K562 (cell line): ENCODE data around the gene DPRX. TPM values are rescaled to one million over a fixed set of nuclear protein-coding genes. Genes with fewer than 3 reads are reported as not detected.

Experiments
- ATAC-seq: fragments of 200-7000 bp; cut with Tn5 transposase; 3 replicates; pipeline ENCODE4 v1.9.1; 2020; ENCODE audit warnings: moderate library complexity
- BruUV-seq: library from RNA; stranded (reverse); fragments of 400-500 nt; replicated peaks from 2 replicates; lab custom pipeline; 2021; lab: Mats Ljungman, UMichigan
- CTCF ChIA-PET: fragments of 300-600 bp; formaldehyde crosslinking; extraction: SDS; loops from one replicate; lab custom pipeline; 2021; ENCODE audit warnings: low intra/inter-chr PET ratio; lab: Yijun Ruan, JAX
- POLR2A ChIA-PET: fragments of 300-600, 350-650 bp; sonication (Branson Sonifier 250); formaldehyde crosslinking; extraction: SDS; loops from one replicate; lab custom pipeline; 2021; ENCODE audit warnings: antibody characterized with exemption, inconsistent platforms; lab: Yijun Ruan, JAX
- DNase-seq, 4 experiments: peaks; one replicate each; pipeline versions ENCODE4 v3.0.0 to v3.0.0-alpha.2; 2011 to 2018; ENCODE audit warnings: low spot score in 3 of 4, mixed read lengths in 3 of 4; ENCODE audit errors: extremely low read depth in 1 of 4
- FAIRE-seq: peaks from 2 replicates; lab custom pipeline; 2011; peaks lifted over from hg19 to GRCh38; lab: Jason Lieb, UNC
- H2AFZ ChIP-seq: 2 replicates; pipeline ENCODE4 v1.6.0; 2011; ENCODE audit warnings: low read depth, low read length, control low read depth, inconsistent platforms
- H3K27ac ChIP-seq: fragments of 200-600 bp; 3 replicates; pipeline ENCODE4 v1.8.0; 2011; ENCODE audit warnings: low read depth, mild to moderate bottlenecking, control low read depth, inconsistent platforms, low read length, moderate library complexity, mixed read lengths; ENCODE audit errors: extremely low read depth
- H3K27me3 ChIP-seq, 2 experiments: fragments of 300-600 bp in 1 of 2; 2 replicates in 1 of 2; 3 replicates in 1 of 2; pipeline versions ENCODE4 v1.6.0 to v1.8.0; 2011; ENCODE audit warnings: inconsistent platforms in 2 of 2, low read length in 2 of 2, mild to moderate bottlenecking in 1 of 2, mixed read lengths in 1 of 2, moderate library complexity in 1 of 2; ENCODE audit not compliant: control insufficient read depth in 2 of 2, insufficient read depth in 2 of 2
- H3K36me3 ChIP-seq: fragments of 300-600 bp; 3 replicates; pipeline ENCODE4 v1.8.0; 2011; ENCODE audit warnings: mild to moderate bottlenecking, low read length, inconsistent platforms; ENCODE audit not compliant: control insufficient read depth, insufficient read depth
- H3K4me1 ChIP-seq, 2 experiments: fragments of 200-600 bp in 1 of 2; replicated peaks in 1 of 2; 2 replicates in 1 of 2; 3 replicates in 1 of 2; pipeline versions ENCODE4 v1.5.1 to v1.8.0; 2011; ENCODE audit warnings: inconsistent platforms in 2 of 2, low read length in 2 of 2, mild to moderate bottlenecking in 1 of 2, mixed read lengths in 1 of 2, moderate library complexity in 1 of 2; ENCODE audit not compliant: control insufficient read depth in 2 of 2, insufficient read depth in 2 of 2
- H3K4me2 ChIP-seq: 2 replicates; pipeline ENCODE4 v1.6.1; 2011; ENCODE audit warnings: low read length, control low read depth, inconsistent platforms, mixed read lengths; ENCODE audit not compliant: insufficient read depth
- H3K4me3 ChIP-seq: fragments of 200-600 bp; sonication (generic), shearing (Covaris generic); 2 replicates; pipeline ENCODE4 v1.5.1; 2016; ENCODE audit warnings: control low read depth, inconsistent platforms
- H3K79me2 ChIP-seq: fragments of 200-600 bp; 3 replicates; pipeline ENCODE4 v1.8.0; 2011; ENCODE audit warnings: low read length, inconsistent platforms; ENCODE audit not compliant: control insufficient read depth, insufficient read depth
- H3K9ac ChIP-seq, 2 experiments: 2 replicates each; pipeline versions ENCODE4 v1.6.0 to v1.6.1; 2011; ENCODE audit warnings: low read depth in 2 of 2, low read length in 2 of 2, control low read depth in 1 of 2, inconsistent platforms in 1 of 2, mild to moderate bottlenecking in 1 of 2, mixed read lengths in 1 of 2; ENCODE audit not compliant: insufficient read depth in 1 of 2
- H3K9me1 ChIP-seq: one replicate; pipeline ENCODE4 v1.6.0; 2011; ENCODE audit warnings: inconsistent platforms, mild to moderate bottlenecking, low read length, moderate library complexity; ENCODE audit not compliant: control insufficient read depth, insufficient read depth
- H3K9me3 ChIP-seq: replicated peaks from 2 replicates; pipeline ENCODE4 v1.5.1; 2011; ENCODE audit warnings: low read depth, low read length, inconsistent platforms; ENCODE audit not compliant: control insufficient read depth, insufficient read depth
- H4K20me1 ChIP-seq: replicated peaks from 2 replicates; pipeline ENCODE4 v1.6.1; 2011; ENCODE audit warnings: low read length, inconsistent platforms, mixed read lengths; ENCODE audit not compliant: control insufficient read depth, insufficient read depth
- ELF2 ChIP-seq: fragments of 250-450 bp; sonication (Bioruptor Pico); IDR thresholded peaks from 2 replicates; pipeline ENCODE4 v1.5.0; 2021; ENCODE audit warnings: mild to moderate bottlenecking
- HNRNPH1 ChIP-seq: fragments of 200-400 bp; formaldehyde crosslinking; optimal IDR thresholded peaks from 2 replicates; pipeline ENCODE3; 2017; ENCODE audit warnings: low read depth, mild to moderate bottlenecking, low read length, moderate library complexity
- KLF10 ChIP-seq: fragments of 250-450 bp; sonication (Bioruptor Pico); IDR thresholded peaks from 2 replicates; pipeline ENCODE4 v1.6.1; 2021; ENCODE audit warnings: matching md5 sums
- SREBF2 ChIP-seq: sonication (generic); formaldehyde crosslinking; IDR thresholded peaks from 2 replicates; pipeline ENCODE4 v1.4.0; 2020; ENCODE audit warnings: mild to moderate bottlenecking, missing genetic modification reagents
- XRCC5 ChIP-seq: fragments of 200-400 bp; formaldehyde crosslinking; IDR thresholded peaks from 2 replicates; pipeline ENCODE4 v1.6.1; 2017; ENCODE audit warnings: low read depth, mild to moderate bottlenecking, low read length
- ZBTB1 ChIP-seq: sonication (generic); formaldehyde crosslinking; IDR thresholded peaks from 2 replicates; pipeline ENCODE4 v1.8.1; 2023; ENCODE audit warnings: missing genetic modification reagents, low read depth, mild to moderate bottlenecking, borderline replicate concordance
- ZC3H8 ChIP-seq: fragments of 450-650 bp; IDR thresholded peaks from 2 replicates; pipeline ENCODE4 v1.6.1; 2017
- ZNF280A ChIP-seq: fragments of 450-650 bp; IDR thresholded peaks from 2 replicates; pipeline ENCODE4 v1.6.1; 2018; ENCODE audit warnings: mild to moderate bottlenecking, low read depth; ENCODE audit not compliant: partially characterized antibody
- ZNF584 ChIP-seq: fragments of 200-800 bp; sonication (Bioruptor generic); IDR thresholded peaks from 2 replicates; pipeline ENCODE4 v1.6.1; 2016; ENCODE audit warnings: low read depth, mild to moderate bottlenecking, missing genetic modification characterization, missing compliant biosample characterization
- WGBS: fragments of 100-300 bp; shearing (Covaris generic); methylation state at CpG from one replicate; pipeline ENCODE4 v1.1.6; 2016; ENCODE audit warnings: low coverage, mixed read lengths; ENCODE audit not compliant: insufficient coverage; ENCODE audit errors: missing lambda C conversion rate; 5-methylcytosine and 5-hydroxymethylcytosine counted together
- in situ Hi-C: fragments of 300-500 bp; cut with MboI; formaldehyde crosslinking; loops from 4 replicates; pipeline ENCODE4 v1.15.0; 2018; ENCODE audit warnings: inconsistent platforms, mixed read lengths
- intact Hi-C: fragments of 100-400 bp; cut with micrococcal nuclease; formaldehyde crosslinking; loops from 2 replicates; pipeline ENCODE4 v1.14.2; 2022
- polyA plus RNA-seq, 8 experiments: library from polyadenylated mRNA; depleted of rRNA in 4 of 8; stranded (reverse) in 5 of 8; unstranded in 3 of 8; fragments of >200 nt; fragmentation: Nextera tagmentation in 2 of 8; fragmentation: Illumina TruSeq in 1 of 8; extraction: Ambion mirVana in 2 of 8; extraction: Trizol in 1 of 8; gene quantifications; 2 replicates each; pipeline versions ENCODE4 v1.2.1 to v1.2.3, GENCODE V29; 2011 to 2014; ENCODE audit warnings: inconsistent platforms in 1 of 8, missing spikeins in 1 of 8
- total RNA-seq, 7 experiments: library from RNA; depleted of rRNA in 6 of 7; stranded (reverse); fragments of >200 nt in 6 of 7; fragmentation: Illumina TruSeq in 2 of 7; extraction: Trizol in 2 of 7; gene quantifications; 2 replicates each; pipeline versions ENCODE4 v1.2.1 to v1.2.3, GENCODE V29; 2011 to 2021; ENCODE audit warnings: low replicate concordance in 1 of 7
- TF ChIP-seq, protein P1 (sequence below): fragments of 250-450 bp; sonication (Bioruptor Pico); IDR thresholded peaks from 2 replicates; pipeline ENCODE4 v1.4.0; 2020; ENCODE audit warnings: mild to moderate bottlenecking

DPRX gene
- total and polyA plus RNA-seq, 9 of the 15 experiments (the other 6 are each of a cell fraction or from before 2014, with no cell fraction given), result not detected

DNA sequence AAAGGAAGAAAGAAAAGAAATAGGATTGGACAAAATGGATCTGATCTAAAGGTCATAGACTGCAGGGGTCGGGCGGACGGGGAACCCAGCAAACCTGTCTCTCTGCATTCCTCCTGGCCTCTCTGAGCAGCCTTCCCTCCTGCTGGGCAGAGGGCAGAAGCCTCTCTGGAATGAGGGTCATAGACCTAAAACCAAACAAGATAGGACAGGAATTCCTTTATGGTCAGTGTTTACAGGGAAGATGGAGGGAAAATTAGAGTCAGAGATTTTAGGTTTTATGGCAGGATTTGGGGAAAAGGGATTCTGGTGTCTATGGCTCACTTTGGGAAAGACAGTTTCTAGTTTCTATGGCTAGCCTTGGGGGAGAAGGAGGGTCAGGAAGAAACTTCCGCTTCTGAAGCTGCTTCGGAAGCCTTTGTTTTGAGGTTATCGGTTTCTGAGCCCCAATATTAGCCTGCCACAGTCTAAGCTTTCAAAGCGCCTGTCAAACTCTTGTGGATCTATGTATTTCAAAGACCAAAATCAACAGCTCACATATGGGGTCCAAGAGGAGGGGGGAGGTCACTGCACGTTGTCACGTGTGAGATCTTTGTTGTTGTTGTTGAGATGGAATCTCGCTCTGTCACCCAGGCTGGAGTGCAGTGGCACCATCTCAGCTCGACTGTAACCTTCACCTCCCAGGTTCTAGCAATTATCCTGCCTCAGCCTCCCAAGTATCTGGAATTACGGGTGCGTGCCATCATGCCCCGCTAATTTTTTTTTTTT lies 18.9 kb upstream of the DPRX start:
- Histone ChIP-seq H3K4me1 (no peaks in the 10 kb centered on the region), H4K20me1 (no peaks in the 10 kb centered on the region), H3K9me3 (no peaks in the 10 kb centered on the region), H3K9me1 (no peaks in the 10 kb centered on the region), H3K79me2 (no peaks in the 10 kb centered on the region), H3K4me2 (no peak overlapping the region), H3K4me3 (no peak overlapping the region), H3K27me3 (peaks cover 4 to 15% of the 10 kb centered on the region in 2 experiments; a peak in 4 of 5 replicates), H3K36me3 (no peaks in the 10 kb centered on the region), H2AFZ (no peak overlapping the region), H3K9ac (no peak overlapping the region), H3K27ac (no peak overlapping the region)
- WGBS, result 1% methylated on average over 14 of the region's 14 CpGs
- no TSS peak for BruUV-seq
- TF ChIP-seq KLF10, result no peak
- TF ChIP-seq SREBF2 (CRISPR knock-in tag), result no peak
- no peak for TF ChIP-seq ZC3H8
- no peak for TF ChIP-seq ZNF280A
- TF ChIP-seq ZBTB1 (CRISPR knock-in tag), result no peak
- no peak for TF ChIP-seq HNRNPH1
- no peak for TF ChIP-seq ZNF584 (CRISPR knock-in tag)
- TF ChIP-seq, protein P1, sequence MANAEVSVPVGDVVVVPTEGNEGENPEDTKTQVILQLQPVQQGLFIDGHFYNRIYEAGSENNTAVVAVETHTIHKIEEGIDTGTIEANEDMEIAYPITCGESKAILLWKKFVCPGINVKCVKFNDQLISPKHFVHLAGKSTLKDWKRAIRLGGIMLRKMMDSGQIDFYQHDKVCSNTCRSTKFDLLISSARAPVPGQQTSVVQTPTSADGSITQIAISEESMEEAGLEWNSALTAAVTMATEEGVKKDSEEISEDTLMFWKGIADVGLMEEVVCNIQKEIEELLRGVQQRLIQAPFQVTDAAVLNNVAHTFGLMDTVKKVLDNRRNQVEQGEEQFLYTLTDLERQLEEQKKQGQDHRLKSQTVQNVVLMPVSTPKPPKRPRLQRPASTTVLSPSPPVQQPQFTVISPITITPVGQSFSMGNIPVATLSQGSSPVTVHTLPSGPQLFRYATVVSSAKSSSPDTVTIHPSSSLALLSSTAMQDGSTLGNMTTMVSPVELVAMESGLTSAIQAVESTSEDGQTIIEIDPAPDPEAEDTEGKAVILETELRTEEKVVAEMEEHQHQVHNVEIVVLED (CRISPR knock-in tag), result no peak
- TF ChIP-seq XRCC5, result no peak
- TF ChIP-seq ELF2, result no peak
- DNase-seq (no peak), ATAC-seq (no peak), FAIRE-seq (no peak)
- ChIA-PET CTCF (no interaction called here), POLR2A (no interaction called here)
- intact Hi-C loops (no loop called here), in situ Hi-C loops (no loop called here)
